ENCODE results near the gene DLGAP1. TPM values are rescaled to one million over a fixed set of nuclear protein-coding genes. Genes with fewer than 3 reads are reported as not detected.

The DLGAP1 gene
- total and polyA plus RNA-seq, 10 of the 15 experiments (the other 5 are each of a cell fraction or from before 2014, with no cell fraction given) = 0.23 to 27.6 (median 1.9) TPM

DNA sequence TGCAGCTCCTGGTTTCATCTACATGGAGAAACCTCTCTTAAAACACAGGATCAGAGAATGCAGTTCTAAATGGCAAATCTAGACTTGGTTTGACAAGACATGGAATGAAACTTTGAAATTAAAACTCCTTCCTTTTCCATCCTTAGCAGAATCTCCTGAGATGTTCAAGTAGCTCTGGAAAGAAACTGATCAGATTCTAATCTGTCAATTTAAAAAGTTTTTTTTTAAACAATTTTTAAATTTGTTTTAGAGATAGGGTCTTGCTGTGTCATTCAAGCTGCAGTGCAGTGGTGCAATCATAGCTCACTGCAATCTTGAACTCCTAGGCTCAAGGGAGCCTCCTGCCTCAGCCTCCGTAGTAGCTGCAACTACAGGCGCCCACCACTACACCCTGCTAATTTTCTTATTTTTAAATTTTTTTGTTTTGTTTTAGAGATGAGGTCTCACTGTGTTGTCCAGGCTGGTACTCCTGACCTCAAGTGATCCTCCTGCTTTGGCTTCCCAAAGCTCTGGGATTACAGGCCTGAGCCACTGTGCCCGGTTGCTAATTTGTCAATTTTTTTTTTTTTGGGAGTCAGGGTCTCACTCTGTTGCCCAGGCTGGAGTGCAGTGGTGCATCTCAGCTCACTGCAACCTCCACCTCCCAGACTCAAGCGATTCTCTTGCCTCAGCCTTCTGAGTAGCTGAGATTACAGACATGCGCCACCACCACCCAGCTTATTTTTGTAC, 788.4 kb downstream of the DLGAP1 start:
- Histone ChIP-seq H3K4me1 (ENCODE audit: control insufficient read depth, insufficient read depth, low read length) (no peaks in the 10 kb centered on the region), H3K4me3 (no peak overlapping the region), H3K27ac (ENCODE audit: control insufficient read depth, insufficient read depth) (no peak overlapping the region), H3K79me2 (ENCODE audit: control insufficient read depth, insufficient read depth, low read length) (no peaks in the 10 kb centered on the region), H3K36me3 (ENCODE audit: control insufficient read depth in 2 of 2, insufficient read depth in 2 of 2, low read length in 1 of 2) (no peaks in the 10 kb centered on the region), H3K27me3 (replicated peaks in 1 of 2; ENCODE audit: control insufficient read depth in 2 of 2, insufficient read depth in 2 of 2, low read length in 1 of 2) (no peaks in the 10 kb centered on the region), H3K9ac (ENCODE audit: control insufficient read depth, insufficient read depth, low read length) (no peak overlapping the region), H3K4me2 (ENCODE audit: control insufficient read depth, insufficient read depth) (no peak overlapping the region), H3K9me3 (replicated peaks; ENCODE audit: control insufficient read depth, insufficient read depth, low read length) (no peaks in the 10 kb centered on the region; the same call in 2 of the 3 replicates), H2AFZ (ENCODE audit: control insufficient read depth, low read depth, low read length) (no peak overlapping the region), H4K20me1 (ENCODE audit: control insufficient read depth, insufficient read depth) (no peaks in the 10 kb centered on the region)
- ChIA-PET RAD21 (ENCODE audit: unreplicated experiment) (interaction anchor here (0.9 to 4.4 kb wide), 29 partner anchors 9 to 1392 kb away, joined by 3 to 76 read pairs (median 5); partner anchors contain the start of gene MYL12A), SMC1A (ENCODE audit: uncharacterized antibody, unreplicated experiment) (interaction anchor here (0.5 to 4.0 kb wide), 46 partner anchors 9 to 490 kb away, joined by 3 to 72 read pairs (median 6); no protein-coding TSS in a partner anchor), POLR2A (interaction anchor here (0.8 to 1.7 kb wide), 4 partner anchors 63 to 388 kb away, joined by 3 to 4 read pairs (median 4); no protein-coding TSS in a partner anchor), CTCF (interaction anchor here (0.6 to 10.1 kb wide), 61 partner anchors 7 to 1560 kb away, joined by 3 to 204 read pairs (median 4); no protein-coding TSS in a partner anchor)
- intact Hi-C loops (cut with micrococcal nuclease; ENCODE audit: unreplicated experiment) = loop anchor here (1.0 to 5.0 kb wide), 4 partner anchors 71 to 489 kb away; partner anchors contain the start of gene TGIF1
- 65% methylated on average over 5 of the region's 5 CpGs for WGBS (ENCODE audit: insufficient coverage, insufficient replicate concordance, low lambda C conversion rate, missing lambda C conversion rate)
- ATAC-seq = peak; percentile 61
- in situ Hi-C loops (cut with MboI) = loop anchor here (5.0 kb wide), 1 partner anchor 384 kb away; no protein-coding TSS in a partner anchor
- DNase-seq (ENCODE audit: low read depth, low spot score) = no peak
- no peak for FAIRE-seq
- TF ChIP-seq MYC (IDR thresholded peaks at IDR 0.05; ENCODE audit: insufficient read depth, insufficient read length, insufficient replicate concordance, low read length, severe bottlenecking) = no peak
- TF ChIP-seq LARP7 (IDR thresholded peaks at IDR 0.05) = 0 out of 2 replicates have a peak, but pooled peaks have one; percentile 27
- no TSS peak for BruUV-seq (replicated peaks)
